WTC11 (cell line): ENCODE measurements around the gene ADCY5. TPM values are rescaled to one million over a fixed set of nuclear protein-coding genes. Genes with fewer than 3 reads are reported as not detected.

Experiments
- ATAC-seq: fragments of 200-7000 bp; cut with Tn5 transposase; 2 replicates; pipeline ENCODE4 v1.10.0; 2021; ENCODE audit warnings: mild to moderate bottlenecking, moderate library complexity
- CTCF ChIA-PET: fragments of 300-600 bp; sonication (Branson Sonifier 250); formaldehyde crosslinking; loops from one replicate; lab custom pipeline; 2021; ENCODE audit warnings: antibody characterized with exemption; lab: Charles Lee
- POLR2A ChIA-PET: fragments of 350-600 bp; sonication (Branson Sonifier 250); formaldehyde crosslinking; loops from one replicate; lab custom pipeline; 2021; ENCODE audit warnings: antibody characterized with exemption; lab: Charles Lee
- DNase-seq: peaks from one replicate; pipeline ENCODE4 v3.0.0; 2021; ENCODE audit warnings: low spot score
- H3K27ac Mint-ChIP-seq: 2 replicates; pipeline ENCODE4 v1.8.0; 2021; ENCODE audit warnings: mixed read lengths
- H3K27me3 Mint-ChIP-seq: 2 replicates; pipeline ENCODE4 v1.8.0; 2021; ENCODE audit warnings: low read depth, mild to moderate bottlenecking, moderate library complexity, mixed read lengths
- H3K36me3 Mint-ChIP-seq: 2 replicates; pipeline ENCODE4 v1.8.0; 2021; ENCODE audit warnings: mixed read lengths
- H3K4me1 Mint-ChIP-seq: 2 replicates; pipeline ENCODE4 v1.8.0; 2022; ENCODE audit warnings: mixed read lengths
- H3K4me3 Mint-ChIP-seq: 2 replicates; pipeline ENCODE4 v1.8.0; 2021; ENCODE audit warnings: mild to moderate bottlenecking, moderate library complexity, mixed read lengths
- H3K9me3 Mint-ChIP-seq: 2 replicates; pipeline ENCODE4 v1.8.0; 2021; ENCODE audit warnings: mixed read lengths
- CBFB ChIP-seq: sonication (generic); formaldehyde crosslinking; IDR thresholded peaks from 2 replicates; pipeline ENCODE4 v1.8.1; 2022; ENCODE audit warnings: mild to moderate bottlenecking, low read depth, missing genetic modification reagents
- ESRRA ChIP-seq: sonication (generic); formaldehyde crosslinking; IDR thresholded peaks from 2 replicates; pipeline ENCODE4 v1.8.1; 2022; ENCODE audit warnings: mild to moderate bottlenecking, missing genetic modification reagents, borderline replicate concordance
- JUN ChIP-seq: sonication (generic); formaldehyde crosslinking; IDR thresholded peaks from 2 replicates; pipeline ENCODE4 v1.8.0; 2023; ENCODE audit warnings: mild to moderate bottlenecking, missing genetic modification reagents
- MXD4 ChIP-seq: fragments of 250-450 bp; sonication (Bioruptor Pico); IDR thresholded peaks from 2 replicates; pipeline ENCODE4 v1.8.0; 2021; ENCODE audit warnings: mild to moderate bottlenecking, moderate library complexity, borderline replicate concordance
- PRRX2 ChIP-seq: fragments of 250-450 bp; sonication (Bioruptor Pico); IDR thresholded peaks from 2 replicates; pipeline ENCODE4 v1.8.0; 2021; ENCODE audit warnings: mild to moderate bottlenecking
- SMAD3 ChIP-seq: sonication (generic); formaldehyde crosslinking; IDR thresholded peaks from 2 replicates; pipeline ENCODE4 v1.8.0; 2022; ENCODE audit warnings: missing genetic modification reagents, mild to moderate bottlenecking, borderline replicate concordance
- ZNF219 ChIP-seq: sonication (generic); formaldehyde crosslinking; IDR thresholded peaks from 2 replicates; pipeline ENCODE4 v1.8.0; 2023; ENCODE audit warnings: missing genetic modification reagents, mild to moderate bottlenecking, borderline replicate concordance
- ZNF317 ChIP-seq: sonication (generic); formaldehyde crosslinking; IDR thresholded peaks from 2 replicates; pipeline ENCODE4 v1.8.1; 2023; ENCODE audit warnings: low read depth, mild to moderate bottlenecking, moderate library complexity, missing genetic modification reagents, borderline replicate concordance
- total RNA-seq: library from RNA; stranded (reverse); gene quantifications from 3 replicates; pipeline ENCODE4 v1.2.3, GENCODE V29; 2021
- TF ChIP-seq, protein P1 (sequence below): fragments of 250-450 bp; sonication (Bioruptor Pico); IDR thresholded peaks from 2 replicates; pipeline ENCODE4 v1.9.0; 2021; ENCODE audit warnings: mild to moderate bottlenecking, borderline replicate concordance
- TF ChIP-seq, protein P2 (sequence below): sonication (generic); formaldehyde crosslinking; IDR thresholded peaks from 2 replicates; pipeline ENCODE4 v1.8.1; 2022; ENCODE audit warnings: low read depth, mild to moderate bottlenecking, moderate library complexity, missing genetic modification reagents, borderline replicate concordance
- TF ChIP-seq, protein P3 (sequence below): sonication (generic); formaldehyde crosslinking; IDR thresholded peaks from 2 replicates; pipeline ENCODE4 v1.8.0; 2023; ENCODE audit warnings: mild to moderate bottlenecking, missing genetic modification reagents
- TF ChIP-seq, protein P4 (sequence below): sonication (generic); formaldehyde crosslinking; IDR thresholded peaks from 2 replicates; pipeline ENCODE4 v1.8.1; 2023; ENCODE audit warnings: mild to moderate bottlenecking, missing genetic modification reagents
- TF ChIP-seq, protein P5 (sequence below): fragments of 250-450 bp; sonication (Bioruptor Pico); IDR thresholded peaks from 2 replicates; pipeline ENCODE4 v2.1.2; 2022; ENCODE audit warnings: mild to moderate bottlenecking, moderate library complexity
- TF ChIP-seq, protein P6 (sequence below): fragments of 250-450 bp; sonication (Bioruptor Pico); IDR thresholded peaks from 2 replicates; pipeline ENCODE4 v1.8.0; 2021; ENCODE audit warnings: mild to moderate bottlenecking
- TF ChIP-seq, protein P7 (sequence below): sonication (generic); formaldehyde crosslinking; IDR thresholded peaks from 2 replicates; pipeline ENCODE4 v1.8.0; 2023; ENCODE audit warnings: missing genetic modification reagents, mild to moderate bottlenecking, borderline replicate concordance

ADCY5 gene
- total RNA-seq, 1 experiment from 2014 or later: 23.5 TPM

DNA sequence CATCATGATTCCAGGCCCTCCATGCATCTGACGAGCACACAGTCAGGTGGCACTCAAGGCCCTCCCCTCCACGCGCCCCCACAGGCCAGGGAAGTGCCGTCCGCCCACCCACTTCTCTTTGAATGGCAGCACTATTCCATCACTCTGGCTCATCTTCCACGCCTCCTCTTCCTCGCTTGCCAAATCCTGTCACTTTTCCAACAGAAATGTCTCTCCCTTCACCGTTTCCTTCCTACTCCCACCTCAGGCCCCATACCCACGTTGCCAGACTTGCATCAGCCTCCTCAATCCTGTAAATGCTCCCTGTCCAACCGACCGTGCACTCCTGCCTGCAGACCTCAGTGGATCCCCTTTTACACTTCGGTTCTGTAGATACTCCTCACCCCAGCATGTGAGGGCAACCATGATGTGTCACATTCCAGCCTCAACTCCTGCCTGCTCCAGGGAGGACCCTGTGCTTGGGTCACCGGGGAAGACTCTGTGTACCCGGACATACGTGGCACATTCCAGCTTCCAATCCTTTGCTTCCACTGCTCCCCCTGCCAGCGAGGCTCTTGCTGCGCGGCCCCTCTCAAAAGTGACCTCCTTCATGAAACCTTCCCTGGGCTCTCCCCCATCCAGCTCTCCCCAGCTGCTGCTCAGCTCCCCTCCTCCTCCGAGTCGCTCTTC, 29.6 kb downstream of the ADCY5 start:
- ChIA-PET POLR2A (no interaction called here), CTCF (interaction anchor here (1.1 to 2.4 kb wide), 2 partner anchors 29 to 70 kb away, joined by 4 to 9 read pairs; partner anchors contain the start of gene ADCY5)
- ATAC-seq: no peak
- no peaks in the 10 kb centered on the region for H3K36me3 Mint-ChIP-seq
- H3K4me1 Mint-ChIP-seq: peaks cover 9% of the 10 kb centered on the region
- H3K27me3 Mint-ChIP-seq: no peaks in the 10 kb centered on the region
- H3K4me3 Mint-ChIP-seq: no peak overlapping the region
- no peak for DNase-seq
- H3K9me3 Mint-ChIP-seq: no peaks in the 10 kb centered on the region
- peak overlapping the region; percentile 7; the same call in 1 of the 2 replicates for H3K27ac Mint-ChIP-seq
- TF ChIP-seq JUN (CRISPR knock-in tag): no peak
- no peak for TF ChIP-seq MXD4 (CRISPR knock-in tag)
- TF ChIP-seq, protein P1, sequence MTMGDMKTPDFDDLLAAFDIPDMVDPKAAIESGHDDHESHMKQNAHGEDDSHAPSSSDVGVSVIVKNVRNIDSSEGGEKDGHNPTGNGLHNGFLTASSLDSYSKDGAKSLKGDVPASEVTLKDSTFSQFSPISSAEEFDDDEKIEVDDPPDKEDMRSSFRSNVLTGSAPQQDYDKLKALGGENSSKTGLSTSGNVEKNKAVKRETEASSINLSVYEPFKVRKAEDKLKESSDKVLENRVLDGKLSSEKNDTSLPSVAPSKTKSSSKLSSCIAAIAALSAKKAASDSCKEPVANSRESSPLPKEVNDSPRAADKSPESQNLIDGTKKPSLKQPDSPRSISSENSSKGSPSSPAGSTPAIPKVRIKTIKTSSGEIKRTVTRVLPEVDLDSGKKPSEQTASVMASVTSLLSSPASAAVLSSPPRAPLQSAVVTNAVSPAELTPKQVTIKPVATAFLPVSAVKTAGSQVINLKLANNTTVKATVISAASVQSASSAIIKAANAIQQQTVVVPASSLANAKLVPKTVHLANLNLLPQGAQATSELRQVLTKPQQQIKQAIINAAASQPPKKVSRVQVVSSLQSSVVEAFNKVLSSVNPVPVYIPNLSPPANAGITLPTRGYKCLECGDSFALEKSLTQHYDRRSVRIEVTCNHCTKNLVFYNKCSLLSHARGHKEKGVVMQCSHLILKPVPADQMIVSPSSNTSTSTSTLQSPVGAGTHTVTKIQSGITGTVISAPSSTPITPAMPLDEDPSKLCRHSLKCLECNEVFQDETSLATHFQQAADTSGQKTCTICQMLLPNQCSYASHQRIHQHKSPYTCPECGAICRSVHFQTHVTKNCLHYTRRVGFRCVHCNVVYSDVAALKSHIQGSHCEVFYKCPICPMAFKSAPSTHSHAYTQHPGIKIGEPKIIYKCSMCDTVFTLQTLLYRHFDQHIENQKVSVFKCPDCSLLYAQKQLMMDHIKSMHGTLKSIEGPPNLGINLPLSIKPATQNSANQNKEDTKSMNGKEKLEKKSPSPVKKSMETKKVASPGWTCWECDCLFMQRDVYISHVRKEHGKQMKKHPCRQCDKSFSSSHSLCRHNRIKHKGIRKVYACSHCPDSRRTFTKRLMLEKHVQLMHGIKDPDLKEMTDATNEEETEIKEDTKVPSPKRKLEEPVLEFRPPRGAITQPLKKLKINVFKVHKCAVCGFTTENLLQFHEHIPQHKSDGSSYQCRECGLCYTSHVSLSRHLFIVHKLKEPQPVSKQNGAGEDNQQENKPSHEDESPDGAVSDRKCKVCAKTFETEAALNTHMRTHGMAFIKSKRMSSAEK (CRISPR knock-in tag): no peak
- no peak for TF ChIP-seq PRRX2
- TF ChIP-seq, protein P2, sequence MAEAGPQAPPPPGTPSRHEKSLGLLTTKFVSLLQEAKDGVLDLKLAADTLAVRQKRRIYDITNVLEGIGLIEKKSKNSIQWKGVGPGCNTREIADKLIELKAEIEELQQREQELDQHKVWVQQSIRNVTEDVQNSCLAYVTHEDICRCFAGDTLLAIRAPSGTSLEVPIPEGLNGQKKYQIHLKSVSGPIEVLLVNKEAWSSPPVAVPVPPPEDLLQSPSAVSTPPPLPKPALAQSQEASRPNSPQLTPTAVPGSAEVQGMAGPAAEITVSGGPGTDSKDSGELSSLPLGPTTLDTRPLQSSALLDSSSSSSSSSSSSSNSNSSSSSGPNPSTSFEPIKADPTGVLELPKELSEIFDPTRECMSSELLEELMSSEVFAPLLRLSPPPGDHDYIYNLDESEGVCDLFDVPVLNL: no peak
- TF ChIP-seq ZNF317 (CRISPR knock-in tag): no peak
- TF ChIP-seq, protein P3, sequence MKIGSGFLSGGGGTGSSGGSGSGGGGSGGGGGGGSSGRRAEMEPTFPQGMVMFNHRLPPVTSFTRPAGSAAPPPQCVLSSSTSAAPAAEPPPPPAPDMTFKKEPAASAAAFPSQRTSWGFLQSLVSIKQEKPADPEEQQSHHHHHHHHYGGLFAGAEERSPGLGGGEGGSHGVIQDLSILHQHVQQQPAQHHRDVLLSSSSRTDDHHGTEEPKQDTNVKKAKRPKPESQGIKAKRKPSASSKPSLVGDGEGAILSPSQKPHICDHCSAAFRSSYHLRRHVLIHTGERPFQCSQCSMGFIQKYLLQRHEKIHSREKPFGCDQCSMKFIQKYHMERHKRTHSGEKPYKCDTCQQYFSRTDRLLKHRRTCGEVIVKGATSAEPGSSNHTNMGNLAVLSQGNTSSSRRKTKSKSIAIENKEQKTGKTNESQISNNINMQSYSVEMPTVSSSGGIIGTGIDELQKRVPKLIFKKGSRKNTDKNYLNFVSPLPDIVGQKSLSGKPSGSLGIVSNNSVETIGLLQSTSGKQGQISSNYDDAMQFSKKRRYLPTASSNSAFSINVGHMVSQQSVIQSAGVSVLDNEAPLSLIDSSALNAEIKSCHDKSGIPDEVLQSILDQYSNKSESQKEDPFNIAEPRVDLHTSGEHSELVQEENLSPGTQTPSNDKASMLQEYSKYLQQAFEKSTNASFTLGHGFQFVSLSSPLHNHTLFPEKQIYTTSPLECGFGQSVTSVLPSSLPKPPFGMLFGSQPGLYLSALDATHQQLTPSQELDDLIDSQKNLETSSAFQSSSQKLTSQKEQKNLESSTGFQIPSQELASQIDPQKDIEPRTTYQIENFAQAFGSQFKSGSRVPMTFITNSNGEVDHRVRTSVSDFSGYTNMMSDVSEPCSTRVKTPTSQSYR (CRISPR knock-in tag): no peak
- TF ChIP-seq ESRRA: no peak
- TF ChIP-seq, protein P4, sequence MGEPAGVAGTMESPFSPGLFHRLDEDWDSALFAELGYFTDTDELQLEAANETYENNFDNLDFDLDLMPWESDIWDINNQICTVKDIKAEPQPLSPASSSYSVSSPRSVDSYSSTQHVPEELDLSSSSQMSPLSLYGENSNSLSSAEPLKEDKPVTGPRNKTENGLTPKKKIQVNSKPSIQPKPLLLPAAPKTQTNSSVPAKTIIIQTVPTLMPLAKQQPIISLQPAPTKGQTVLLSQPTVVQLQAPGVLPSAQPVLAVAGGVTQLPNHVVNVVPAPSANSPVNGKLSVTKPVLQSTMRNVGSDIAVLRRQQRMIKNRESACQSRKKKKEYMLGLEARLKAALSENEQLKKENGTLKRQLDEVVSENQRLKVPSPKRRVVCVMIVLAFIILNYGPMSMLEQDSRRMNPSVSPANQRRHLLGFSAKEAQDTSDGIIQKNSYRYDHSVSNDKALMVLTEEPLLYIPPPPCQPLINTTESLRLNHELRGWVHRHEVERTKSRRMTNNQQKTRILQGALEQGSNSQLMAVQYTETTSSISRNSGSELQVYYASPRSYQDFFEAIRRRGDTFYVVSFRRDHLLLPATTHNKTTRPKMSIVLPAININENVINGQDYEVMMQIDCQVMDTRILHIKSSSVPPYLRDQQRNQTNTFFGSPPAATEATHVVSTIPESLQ (CRISPR knock-in tag): no peak
- no peak for TF ChIP-seq CBFB (CRISPR knock-in tag)
- TF ChIP-seq, protein P5, sequence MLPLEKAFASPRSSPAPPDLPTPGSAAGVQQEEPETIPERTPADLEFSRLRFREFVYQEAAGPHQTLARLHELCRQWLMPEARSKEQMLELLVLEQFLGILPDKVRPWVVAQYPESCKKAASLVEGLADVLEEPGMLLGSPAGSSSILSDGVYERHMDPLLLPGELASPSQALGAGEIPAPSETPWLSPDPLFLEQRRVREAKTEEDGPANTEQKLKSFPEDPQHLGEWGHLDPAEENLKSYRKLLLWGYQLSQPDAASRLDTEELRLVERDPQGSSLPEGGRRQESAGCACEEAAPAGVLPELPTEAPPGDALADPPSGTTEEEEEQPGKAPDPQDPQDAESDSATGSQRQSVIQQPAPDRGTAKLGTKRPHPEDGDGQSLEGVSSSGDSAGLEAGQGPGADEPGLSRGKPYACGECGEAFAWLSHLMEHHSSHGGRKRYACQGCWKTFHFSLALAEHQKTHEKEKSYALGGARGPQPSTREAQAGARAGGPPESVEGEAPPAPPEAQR: no peak
- TF ChIP-seq ZNF219: no peak
- TF ChIP-seq, protein P6, sequence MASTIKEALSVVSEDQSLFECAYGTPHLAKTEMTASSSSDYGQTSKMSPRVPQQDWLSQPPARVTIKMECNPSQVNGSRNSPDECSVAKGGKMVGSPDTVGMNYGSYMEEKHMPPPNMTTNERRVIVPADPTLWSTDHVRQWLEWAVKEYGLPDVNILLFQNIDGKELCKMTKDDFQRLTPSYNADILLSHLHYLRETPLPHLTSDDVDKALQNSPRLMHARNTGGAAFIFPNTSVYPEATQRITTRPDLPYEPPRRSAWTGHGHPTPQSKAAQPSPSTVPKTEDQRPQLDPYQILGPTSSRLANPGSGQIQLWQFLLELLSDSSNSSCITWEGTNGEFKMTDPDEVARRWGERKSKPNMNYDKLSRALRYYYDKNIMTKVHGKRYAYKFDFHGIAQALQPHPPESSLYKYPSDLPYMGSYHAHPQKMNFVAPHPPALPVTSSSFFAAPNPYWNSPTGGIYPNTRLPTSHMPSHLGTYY (CRISPR knock-in tag): no peak
- TF ChIP-seq SMAD3 (CRISPR knock-in tag): no peak
- TF ChIP-seq, protein P7, sequence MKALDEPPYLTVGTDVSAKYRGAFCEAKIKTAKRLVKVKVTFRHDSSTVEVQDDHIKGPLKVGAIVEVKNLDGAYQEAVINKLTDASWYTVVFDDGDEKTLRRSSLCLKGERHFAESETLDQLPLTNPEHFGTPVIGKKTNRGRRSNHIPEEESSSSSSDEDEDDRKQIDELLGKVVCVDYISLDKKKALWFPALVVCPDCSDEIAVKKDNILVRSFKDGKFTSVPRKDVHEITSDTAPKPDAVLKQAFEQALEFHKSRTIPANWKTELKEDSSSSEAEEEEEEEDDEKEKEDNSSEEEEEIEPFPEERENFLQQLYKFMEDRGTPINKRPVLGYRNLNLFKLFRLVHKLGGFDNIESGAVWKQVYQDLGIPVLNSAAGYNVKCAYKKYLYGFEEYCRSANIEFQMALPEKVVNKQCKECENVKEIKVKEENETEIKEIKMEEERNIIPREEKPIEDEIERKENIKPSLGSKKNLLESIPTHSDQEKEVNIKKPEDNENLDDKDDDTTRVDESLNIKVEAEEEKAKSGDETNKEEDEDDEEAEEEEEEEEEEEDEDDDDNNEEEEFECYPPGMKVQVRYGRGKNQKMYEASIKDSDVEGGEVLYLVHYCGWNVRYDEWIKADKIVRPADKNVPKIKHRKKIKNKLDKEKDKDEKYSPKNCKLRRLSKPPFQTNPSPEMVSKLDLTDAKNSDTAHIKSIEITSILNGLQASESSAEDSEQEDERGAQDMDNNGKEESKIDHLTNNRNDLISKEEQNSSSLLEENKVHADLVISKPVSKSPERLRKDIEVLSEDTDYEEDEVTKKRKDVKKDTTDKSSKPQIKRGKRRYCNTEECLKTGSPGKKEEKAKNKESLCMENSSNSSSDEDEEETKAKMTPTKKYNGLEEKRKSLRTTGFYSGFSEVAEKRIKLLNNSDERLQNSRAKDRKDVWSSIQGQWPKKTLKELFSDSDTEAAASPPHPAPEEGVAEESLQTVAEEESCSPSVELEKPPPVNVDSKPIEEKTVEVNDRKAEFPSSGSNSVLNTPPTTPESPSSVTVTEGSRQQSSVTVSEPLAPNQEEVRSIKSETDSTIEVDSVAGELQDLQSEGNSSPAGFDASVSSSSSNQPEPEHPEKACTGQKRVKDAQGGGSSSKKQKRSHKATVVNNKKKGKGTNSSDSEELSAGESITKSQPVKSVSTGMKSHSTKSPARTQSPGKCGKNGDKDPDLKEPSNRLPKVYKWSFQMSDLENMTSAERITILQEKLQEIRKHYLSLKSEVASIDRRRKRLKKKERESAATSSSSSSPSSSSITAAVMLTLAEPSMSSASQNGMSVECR (CRISPR knock-in tag): no peak
